Measurements from ENCODE around the gene SPA17.
A peak's percentile ranks its signal among the peaks of the same experiment; 100 is the strongest.

The SPA17 gene

GRCh38 chr11:124745835-124746620 is 72.3 kb downstream of the SPA17 start:
- TF ChIP-seq CTCF (IDR thresholded peaks at IDR 0.05; ENCODE audit: low read depth, low read length, missing control alignments), result no peak
- H3K4me3 ChIP-seq (replicated peaks; ENCODE audit: low read depth, low read length), result peak overlapping the region; percentile 49
- no peak for DNase-seq (ENCODE audit: extremely low read depth, low read depth)

GRCh38 chr11:124746621-124747243 is 73.0 kb downstream of the SPA17 start:
- peak; percentile 9 for DNase-seq (ENCODE audit: extremely low read depth, low read depth)
- TF ChIP-seq CTCF (IDR thresholded peaks at IDR 0.05; ENCODE audit: low read depth, low read length, missing control alignments), result peak; percentile 41
- H3K4me3 ChIP-seq (replicated peaks; ENCODE audit: low read depth, low read length), result peak overlapping the region; percentile 49
